HepG2 (cell line): Measurements from ENCODE around the gene TSPAN18. TPM values are rescaled to one million over a fixed set of nuclear protein-coding genes. Genes with fewer than 3 reads are reported as not detected.

ENCODE experiments used
- ATAC-seq: fragments of 200-7000 bp; cut with Tn5 transposase; 3 replicates; pipeline ENCODE4 v1.9.1; 2020; ENCODE audit warnings: mild to moderate bottlenecking, moderate library complexity
- BruUV-seq: library from RNA; stranded (reverse); fragments of 400-500 nt; replicated peaks from 2 replicates; lab custom pipeline; 2021; lab: Mats Ljungman, UMichigan
- CTCF ChIA-PET: fragments of 300-600 bp; formaldehyde crosslinking; extraction: SDS; loops from one replicate; lab custom pipeline; 2021; ENCODE audit warnings: low total read pairs, inconsistent platforms, low intra/inter-chr PET ratio; lab: Yijun Ruan, JAX
- POLR2A ChIA-PET: fragments of 350-600 bp; sonication (Branson Sonifier 250); formaldehyde crosslinking; loops from one replicate; lab custom pipeline; 2020; ENCODE audit warnings: antibody characterized with exemption, inconsistent platforms; lab: Yijun Ruan, JAX
- DNase-seq: peaks from one replicate; pipeline ENCODE4 v3.0.0-alpha.2; 2015; ENCODE audit warnings: low spot score
- FAIRE-seq: peaks from 3 replicates; lab custom pipeline; 2011; peaks lifted over from hg19 to GRCh38; lab: Jason Lieb, UNC
- H2AFZ ChIP-seq: one replicate; pipeline ENCODE4 v1.6.1; 2011; ENCODE audit warnings: low read length, inconsistent platforms
- H3K27ac ChIP-seq: fragments of 300-600 bp; 3 replicates; pipeline ENCODE4 v1.8.0; 2011; ENCODE audit warnings: mixed run types, mild to moderate bottlenecking, mixed read lengths, low read length, inconsistent platforms; ENCODE audit not compliant: insufficient read depth; ENCODE audit errors: extremely low read length
- H3K27me3 ChIP-seq, 2 experiments: fragments of 200-600 bp in 1 of 2; 2 replicates in 1 of 2; 3 replicates in 1 of 2; pipeline versions ENCODE4 v1.6.0 to v1.8.0; 2011; ENCODE audit warnings: low read length in 2 of 2, mild to moderate bottlenecking in 2 of 2, moderate library complexity in 2 of 2, inconsistent platforms in 1 of 2; ENCODE audit not compliant: insufficient read depth in 2 of 2, control insufficient read depth in 1 of 2
- H3K36me3 ChIP-seq, 2 experiments: fragments of 200-600 bp in 1 of 2; replicated peaks in 1 of 2; 2 replicates in 1 of 2; 3 replicates in 1 of 2; pipeline versions ENCODE4 v1.5.1 to v1.8.0; 2011; ENCODE audit warnings: low read length in 2 of 2, inconsistent platforms in 1 of 2; ENCODE audit not compliant: insufficient read depth in 2 of 2, control insufficient read depth in 1 of 2
- H3K4me1 ChIP-seq: 2 replicates; pipeline ENCODE4 v1.5.1; 2012; ENCODE audit warnings: low read length, inconsistent platforms; ENCODE audit not compliant: insufficient read depth
- H3K4me2 ChIP-seq: 2 replicates; pipeline ENCODE4 v1.6.0; 2011; ENCODE audit warnings: low read depth, low read length, inconsistent platforms
- H3K4me3 ChIP-seq, 3 experiments: fragments of 200-600 bp in 1 of 3; sonication (generic), shearing (Covaris generic) in 1 of 3; replicated peaks in 1 of 3; 2 replicates each; pipeline ENCODE4 v1.5.1; 2011 to 2016; ENCODE audit warnings: low read length in 3 of 3, inconsistent platforms in 2 of 3, low read depth in 2 of 3, mild to moderate bottlenecking in 2 of 3, control low read depth in 1 of 3, mixed read lengths in 1 of 3; ENCODE audit not compliant: insufficient read depth in 1 of 3
- H3K79me2 ChIP-seq: one replicate; pipeline ENCODE4 v1.6.1; 2011; ENCODE audit warnings: low read length, inconsistent platforms; ENCODE audit not compliant: insufficient read depth
- H3K9ac ChIP-seq: 2 replicates; pipeline ENCODE4 v1.6.0; 2011; ENCODE audit warnings: mild to moderate bottlenecking, low read depth, low read length, inconsistent platforms; ENCODE audit not compliant: insufficient read depth
- H3K9me3 ChIP-seq: 2 replicates; pipeline ENCODE4 v1.5.1; 2012; ENCODE audit warnings: mild to moderate bottlenecking, low read length
- H4K20me1 ChIP-seq: 2 replicates; pipeline ENCODE4 v1.6.0; 2011; ENCODE audit warnings: inconsistent platforms, mild to moderate bottlenecking, low read length, moderate library complexity; ENCODE audit not compliant: insufficient read depth
- ARID4A ChIP-seq: sonication (generic); formaldehyde crosslinking; IDR thresholded peaks from 2 replicates; pipeline ENCODE4 v1.5.0; 2020; ENCODE audit warnings: mild to moderate bottlenecking, missing genetic modification reagents, borderline replicate concordance
- DMTF1 ChIP-seq: sonication (generic); formaldehyde crosslinking; IDR thresholded peaks from 2 replicates; pipeline ENCODE4 v1.4.0; 2020; ENCODE audit warnings: mild to moderate bottlenecking, missing genetic modification reagents
- ETV6 ChIP-seq: sonication (generic); formaldehyde crosslinking; conservative IDR thresholded peaks from 2 replicates; pipeline ENCODE4 v1.4.0; 2020; ENCODE audit warnings: missing genetic modification reagents
- GFI1 ChIP-seq: sonication (generic); formaldehyde crosslinking; IDR thresholded peaks from 2 replicates; pipeline ENCODE4 v1.5.0; 2020; ENCODE audit warnings: missing genetic modification reagents, mild to moderate bottlenecking, borderline replicate concordance
- HMGA1 ChIP-seq: sonication (generic); formaldehyde crosslinking; conservative IDR thresholded peaks from 2 replicates; pipeline ENCODE4 v1.4.0; 2020; ENCODE audit warnings: missing genetic modification reagents
- PHF20 ChIP-seq: sonication (generic); formaldehyde crosslinking; IDR thresholded peaks from 2 replicates; pipeline ENCODE4 v1.5.0; 2020; ENCODE audit warnings: mild to moderate bottlenecking, missing genetic modification reagents
- POLR2A ChIP-seq, 2 experiments: IDR thresholded peaks; 2 replicates each; pipeline ENCODE4 v1.6.1; 2011; ENCODE audit warnings: low read depth in 2 of 2, low read length in 2 of 2, mild to moderate bottlenecking in 1 of 2, moderate library complexity in 1 of 2; ENCODE audit not compliant: insufficient read depth in 1 of 2
- SMAD9 ChIP-seq: sonication (generic); formaldehyde crosslinking; IDR thresholded peaks from 2 replicates; pipeline ENCODE4 v1.5.1; 2020; ENCODE audit warnings: mild to moderate bottlenecking, missing genetic modification reagents
- SRY ChIP-seq: sonication (generic); formaldehyde crosslinking; IDR thresholded peaks from 2 replicates; pipeline ENCODE4 v1.8.0; 2022; ENCODE audit warnings: mild to moderate bottlenecking, missing genetic modification reagents
- TEAD2 ChIP-seq: sonication (generic); formaldehyde crosslinking; IDR thresholded peaks from 2 replicates; pipeline ENCODE4 v1.9.0; 2021; ENCODE audit warnings: missing genetic modification reagents
- YY1 ChIP-seq: IDR thresholded peaks from 2 replicates; pipeline ENCODE4 v1.6.1; 2011; ENCODE audit warnings: low read length, low read depth, moderate library complexity, mild to moderate bottlenecking; ENCODE audit not compliant: insufficient read depth, insufficient replicate concordance
- ZNF567 ChIP-seq: sonication (generic); formaldehyde crosslinking; IDR thresholded peaks from 2 replicates; pipeline ENCODE4 v1.8.1; 2023; ENCODE audit warnings: mild to moderate bottlenecking, missing genetic modification reagents, borderline replicate concordance
- ZNF782 ChIP-seq: sonication (generic); formaldehyde crosslinking; IDR thresholded peaks from 2 replicates; pipeline ENCODE4 v1.4.0; 2020; ENCODE audit warnings: missing genetic modification reagents, mild to moderate bottlenecking, borderline replicate concordance
- ZUFSP ChIP-seq: sonication (generic); formaldehyde crosslinking; IDR thresholded peaks from 2 replicates; pipeline ENCODE4 v1.9.0; 2021; ENCODE audit warnings: missing genetic modification reagents, mild to moderate bottlenecking, borderline replicate concordance
- WGBS: methylation state at CpG from one replicate; pipeline ENCODE4 v1.1.6; 2017; ENCODE audit warnings: low lambda C conversion rate; 5-methylcytosine and 5-hydroxymethylcytosine counted together
- in situ Hi-C: cut with HindIII; loops from 2 replicates; pipeline ENCODE4 v1.10.0; 2017; ENCODE audit warnings: low pct_unique_long_range_greater_than_20kb; ENCODE audit not compliant: extremely low pct_ligation_motif_present
- intact Hi-C: fragments of 100-400 bp; cut with micrococcal nuclease; formaldehyde crosslinking; loops from one replicate; pipeline ENCODE4 v1.10.0; 2022; ENCODE audit not compliant: unreplicated experiment
- polyA plus RNA-seq, 8 experiments: library from polyadenylated mRNA; depleted of rRNA in 3 of 8; stranded (reverse) in 7 of 8; unstranded in 1 of 8; fragments of >200 nt; fragmentation: Illumina TruSeq in 4 of 8; extraction: Trizol in 4 of 8; gene quantifications; 2 replicates each; pipeline versions ENCODE4 v1.2.1 to v1.2.3, GENCODE V29; 2011 to 2016; ENCODE audit warnings: low read depth in 4 of 8, missing spikeins in 1 of 8, mixed read lengths in 1 of 8; ENCODE audit not compliant: insufficient read depth in 1 of 8
- total RNA-seq, 5 experiments: library from RNA; depleted of rRNA; stranded (reverse); fragments of >200 nt; fragmentation: Illumina TruSeq; extraction: Trizol; gene quantifications; 2 replicates each; pipeline ENCODE4 v1.2.3, GENCODE V29; 2016; ENCODE audit warnings: low read depth in 1 of 5

TSPAN18 gene
- total and polyA plus RNA-seq, 2 of the 13 experiments (the other 11 are each of a cell fraction or from before 2014, with no cell fraction given), result not detected

GRCh38 chr11:44774731-44775130 lies 48.0 kb downstream of the TSPAN18 start:
- no peaks in the 10 kb centered on the region for H3K36me3 ChIP-seq
- ATAC-seq, result no peak
- H3K27ac ChIP-seq, result no peak overlapping the region
- H3K9ac ChIP-seq, result no peak overlapping the region
- in situ Hi-C loops (no loop called here), intact Hi-C loops (loop anchor here (5.0 kb wide), 1 partner anchor 152 kb away; no protein-coding TSS in a partner anchor)
- ChIA-PET CTCF (interaction anchor here (1.2 to 1.3 kb wide), 2 partner anchors 47 to 153 kb away, joined by 4 read pairs; no protein-coding TSS in a partner anchor), POLR2A (no interaction called here)
- DNase-seq, result no peak
- H3K79me2 ChIP-seq, result no peaks in the 10 kb centered on the region
- H3K27me3 ChIP-seq, result no peaks in the 10 kb centered on the region
- BruUV-seq, result no TSS peak
- no peak overlapping the region for H2AFZ ChIP-seq
- no peak for FAIRE-seq
- WGBS, result 0% methylated on average over 4 of the region's 4 CpGs
- H4K20me1 ChIP-seq, result no peaks in the 10 kb centered on the region
- no peak overlapping the region for H3K4me2 ChIP-seq
- H3K4me1 ChIP-seq, result 0 out of 2 replicates have a peak, but pooled peaks cover 6% of the 10 kb centered on the region
- no peak overlapping the region for H3K4me3 ChIP-seq
- no peaks in the 10 kb centered on the region for H3K9me3 ChIP-seq
- TF ChIP-seq ARID4A (CRISPR knock-in tag), result no peak
- no peak for TF ChIP-seq PHF20 (CRISPR knock-in tag)
- TF ChIP-seq ZNF567, result no peak
- no peak for TF ChIP-seq YY1
- TF ChIP-seq ZNF782, result no peak
- TF ChIP-seq SRY, result no peak
- TF ChIP-seq TEAD2, result no peak
- no peak for TF ChIP-seq ETV6 (CRISPR knock-in tag)
- no peak for TF ChIP-seq GFI1 (CRISPR knock-in tag)
- TF ChIP-seq DMTF1 (CRISPR knock-in tag), result no peak
- no peak for TF ChIP-seq SMAD9 (CRISPR knock-in tag)
- no peak for TF ChIP-seq ZUFSP
- TF ChIP-seq POLR2A (IDR thresholded peaks at IDR 0.05; ENCODE audit: insufficient read depth in 1 of 2, low read depth in 2 of 2, low read length in 2 of 2), result no peak
- TF ChIP-seq HMGA1 (CRISPR knock-in tag), result no peak
